ENCODE results near the gene GOT1. TPM values are rescaled to one million over a fixed set of nuclear protein-coding genes. Genes with fewer than 3 reads are reported as not detected.

Gene GOT1
- total RNA-seq, 1 experiment from 2014 or later, result 59.8 TPM

- H3K4me3 Mint-ChIP-seq (ENCODE audit: unreplicated experiment), result no peak overlapping the region
- POLR2A ChIA-PET, result no interaction called here
- Histone ChIP-seq H3K36me3 (ENCODE audit: control insufficient read depth, insufficient read depth, low read length) (peaks cover 3% of the 10 kb centered on the region; the same call in 1 of the 2 replicates), H3K4me1 (no peaks in the 10 kb centered on the region), H3K9me3 (no peaks in the 10 kb centered on the region), H3K4me3 (ENCODE audit: low read depth, low read length) (no peak overlapping the region), H3K27me3 (replicated peaks; ENCODE audit: control insufficient read depth, insufficient read depth, low read length) (no peaks in the 10 kb centered on the region)
- no peak for TF ChIP-seq CTCF (IDR thresholded peaks at IDR 0.05; ENCODE audit: insufficient read depth in 1 of 2, low read depth in 1 of 2, low read length in 1 of 2, severe bottlenecking in 1 of 2, unreplicated experiment in 1 of 2)
- intact Hi-C loops (cut with micrococcal nuclease; ENCODE audit: unreplicated experiment), result no loop called here
- no peaks in the 10 kb centered on the region for H3K27me3 Mint-ChIP-seq (ENCODE audit: insufficient read depth, unreplicated experiment)
- no TSS peak for BruUV-seq (replicated peaks)
- no peaks in the 10 kb centered on the region for H3K4me1 Mint-ChIP-seq (ENCODE audit: low read depth, unreplicated experiment)
- DNase-seq, result no peak
- H3K9me3 Mint-ChIP-seq (ENCODE audit: unreplicated experiment), result no peaks in the 10 kb centered on the region
- CTCF ChIA-PET, result interaction anchor here (1.6 kb wide), 1 partner anchor 32 kb away, joined by 3 read pairs; no protein-coding TSS in a partner anchor
- no peak overlapping the region for H3K27ac Mint-ChIP-seq (ENCODE audit: unreplicated experiment)
- peaks cover 51% of the 10 kb centered on the region for H3K36me3 Mint-ChIP-seq (ENCODE audit: insufficient read depth, unreplicated experiment)
Observed at GRCh38 chr10:99403674-99404073, 26.8 kb downstream of the GOT1 start.

DNA sequence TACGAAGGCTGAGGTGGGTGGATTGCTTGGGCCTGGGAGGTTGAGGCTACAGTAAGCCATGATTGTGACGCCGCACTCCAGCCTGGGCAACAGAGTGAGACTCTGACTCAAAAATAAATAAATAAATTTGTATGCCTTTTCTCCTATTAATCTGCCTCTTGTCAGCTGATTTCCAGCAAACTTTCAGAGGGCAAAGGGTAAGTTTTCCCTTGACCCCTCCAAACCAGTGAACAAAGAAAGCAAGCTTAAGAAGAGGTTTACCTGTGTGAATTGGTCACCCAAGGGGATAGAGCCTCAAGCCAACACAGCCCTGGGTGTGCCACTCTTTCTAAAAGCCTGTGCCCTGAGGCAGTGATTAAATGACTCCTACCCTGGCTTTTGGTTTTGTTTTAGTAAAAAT, 30.8 kb downstream of the GOT1 start:
- Histone ChIP-seq H3K4me1 (peaks cover 14% of the 10 kb centered on the region), H3K36me3 (ENCODE audit: control insufficient read depth, insufficient read depth, low read length) (no peaks in the 10 kb centered on the region; the same call in 1 of the 2 replicates), H3K27me3 (replicated peaks; ENCODE audit: control insufficient read depth, insufficient read depth, low read length) (no peaks in the 10 kb centered on the region), H3K9me3 (no peaks in the 10 kb centered on the region), H3K4me3 (ENCODE audit: low read depth, low read length) (no peak overlapping the region)
- H3K36me3 Mint-ChIP-seq (ENCODE audit: insufficient read depth, unreplicated experiment), result peaks cover 54% of the 10 kb centered on the region
- intact Hi-C loops (cut with micrococcal nuclease; ENCODE audit: unreplicated experiment), result loop anchor here (10.0 kb wide), 1 partner anchor 935 kb away; no protein-coding TSS in a partner anchor
- no peaks in the 10 kb centered on the region for H3K9me3 Mint-ChIP-seq (ENCODE audit: unreplicated experiment)
- no peak for TF ChIP-seq CTCF (IDR thresholded peaks at IDR 0.05; ENCODE audit: insufficient read depth in 1 of 2, low read depth in 1 of 2, low read length in 1 of 2, severe bottlenecking in 1 of 2, unreplicated experiment in 1 of 2)
- no peak overlapping the region for H3K27ac Mint-ChIP-seq (ENCODE audit: unreplicated experiment)
- DNase-seq, result no peak
- no TSS peak for BruUV-seq (replicated peaks)
- H3K4me1 Mint-ChIP-seq (ENCODE audit: low read depth, unreplicated experiment), result peaks cover 10% of the 10 kb centered on the region
- H3K4me3 Mint-ChIP-seq (ENCODE audit: unreplicated experiment), result no peak overlapping the region
- ChIA-PET POLR2A (no interaction called here), CTCF (no interaction called here)
- H3K27me3 Mint-ChIP-seq (ENCODE audit: insufficient read depth, unreplicated experiment), result no peaks in the 10 kb centered on the region

DNA sequence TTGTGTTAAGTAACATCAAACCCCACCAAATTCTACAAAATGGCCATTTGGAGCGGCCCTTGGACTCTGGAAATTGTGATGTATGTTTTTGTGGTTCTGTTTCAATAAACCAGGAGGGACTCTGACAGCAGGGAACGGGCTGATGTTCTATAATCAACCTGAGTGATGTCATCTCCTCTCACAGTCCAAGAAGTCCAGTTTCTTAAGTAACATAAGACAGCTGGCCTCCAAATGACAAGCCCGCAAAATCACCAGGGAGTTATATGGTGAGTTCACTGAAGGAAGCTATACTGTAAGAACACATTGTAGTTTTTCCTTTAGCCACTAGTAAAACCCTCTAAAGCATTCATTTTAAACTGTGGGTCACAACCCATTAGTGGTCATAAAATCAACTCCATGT, 34.0 kb downstream of the GOT1 start:
- peaks cover 52% of the 10 kb centered on the region for H3K36me3 Mint-ChIP-seq (ENCODE audit: insufficient read depth, unreplicated experiment)
- peaks cover 24% of the 10 kb centered on the region for H3K4me1 ChIP-seq

More for the DNA sequence above, 34.0 kb downstream of the GOT1 start:
- ChIA-PET POLR2A (no interaction called here), CTCF (no interaction called here)
- Mint-ChIP-seq H3K4me3 (ENCODE audit: unreplicated experiment) (no peak overlapping the region), H3K9me3 (ENCODE audit: unreplicated experiment) (no peaks in the 10 kb centered on the region), H3K27ac (ENCODE audit: unreplicated experiment) (no peak overlapping the region), H3K27me3 (ENCODE audit: insufficient read depth, unreplicated experiment) (no peaks in the 10 kb centered on the region), H3K4me1 (ENCODE audit: low read depth, unreplicated experiment) (peaks cover 18% of the 10 kb centered on the region)
- Histone ChIP-seq H3K27me3 (replicated peaks; ENCODE audit: control insufficient read depth, insufficient read depth, low read length) (no peaks in the 10 kb centered on the region), H3K4me3 (ENCODE audit: low read depth, low read length) (no peak overlapping the region), H3K9me3 (no peaks in the 10 kb centered on the region), H3K36me3 (ENCODE audit: control insufficient read depth, insufficient read depth, low read length) (no peaks in the 10 kb centered on the region)
- no peak for TF ChIP-seq CTCF (IDR thresholded peaks at IDR 0.05; ENCODE audit: insufficient read depth in 1 of 2, low read depth in 1 of 2, low read length in 1 of 2, severe bottlenecking in 1 of 2, unreplicated experiment in 1 of 2)
- intact Hi-C loops (cut with micrococcal nuclease; ENCODE audit: unreplicated experiment), result loop anchor here (10.0 kb wide), 1 partner anchor 932 kb away; no protein-coding TSS in a partner anchor
- DNase-seq, result no peak
- no TSS peak for BruUV-seq (replicated peaks)

Measured in Caco-2 (cell line).